C1 segment of cervical spinal cord (tissue), 14 donors: Measurements from ENCODE around the gene TBPL1.
A peak's percentile ranks its signal among the peaks of the same experiment; 100 is the strongest.

Experiments
- DNase-seq, 14 donors: peaks; one replicate each; lab custom pipeline; 2025; lab: John Stamatoyannopoulos, UW

Gene TBPL1

DNA sequence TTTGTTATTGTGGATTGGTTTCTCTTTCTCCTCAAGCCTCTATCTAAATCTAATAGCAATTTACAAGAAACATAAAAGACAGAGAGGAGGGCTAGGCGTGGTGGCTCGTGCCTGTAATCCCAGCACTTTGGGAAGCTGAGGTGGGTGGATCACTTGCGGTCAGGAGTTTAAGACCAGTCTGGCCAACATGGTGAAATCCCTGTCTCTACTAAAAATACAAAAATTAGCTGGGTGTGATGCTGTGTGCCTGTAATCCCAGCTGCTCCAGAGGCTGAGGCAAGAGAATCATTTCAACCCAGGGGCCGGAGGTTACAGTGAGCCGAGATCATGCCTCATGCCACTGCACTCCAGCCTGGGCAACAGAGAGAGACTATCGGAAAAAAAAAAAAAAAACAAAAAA is 52.8 kb downstream of the TBPL1 start:
- DNase-seq = no peak

DNA sequence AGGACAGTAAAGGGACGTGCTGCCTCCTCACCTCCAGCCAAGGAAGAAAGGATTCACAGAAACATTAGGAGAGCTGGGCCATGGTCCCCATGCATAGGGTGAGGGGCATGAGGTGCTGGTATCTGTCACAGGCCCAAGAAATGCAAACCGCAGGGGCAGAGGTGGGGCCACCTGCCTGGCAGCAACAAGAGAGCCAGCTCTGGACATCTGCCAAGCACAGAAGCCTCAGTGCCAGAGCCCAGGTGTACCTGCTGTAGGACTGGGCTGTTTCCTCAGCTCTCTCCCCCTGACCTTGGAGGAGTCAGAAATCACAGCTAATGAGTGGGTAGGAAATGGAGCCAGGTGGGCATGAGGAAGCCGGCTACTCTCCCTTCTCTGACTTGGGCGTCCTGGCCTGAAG is 54.1 kb downstream of the TBPL1 start:
- peak in 1 of 14 donors; percentile 50 for DNase-seq

DNA sequence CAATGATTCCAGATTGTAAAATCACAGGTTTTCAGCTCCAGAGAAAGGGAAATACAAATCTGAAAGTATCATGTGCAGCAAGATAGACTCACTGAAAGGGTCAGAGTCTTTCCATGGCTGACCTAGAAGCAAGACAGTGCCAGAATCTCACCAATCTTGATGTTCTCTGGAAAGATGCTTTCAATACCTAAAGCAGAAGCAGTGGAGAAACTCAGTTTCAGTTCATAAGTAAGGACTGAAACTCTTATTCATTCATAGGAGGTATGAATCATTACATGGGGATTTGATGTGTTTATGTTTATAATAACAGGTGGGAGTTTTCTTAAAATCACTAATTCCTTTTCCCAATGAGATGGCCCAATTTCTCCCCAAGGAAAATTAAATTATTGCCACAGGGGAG is 56.9 kb downstream of the TBPL1 start:
- DNase-seq = no peak

DNA sequence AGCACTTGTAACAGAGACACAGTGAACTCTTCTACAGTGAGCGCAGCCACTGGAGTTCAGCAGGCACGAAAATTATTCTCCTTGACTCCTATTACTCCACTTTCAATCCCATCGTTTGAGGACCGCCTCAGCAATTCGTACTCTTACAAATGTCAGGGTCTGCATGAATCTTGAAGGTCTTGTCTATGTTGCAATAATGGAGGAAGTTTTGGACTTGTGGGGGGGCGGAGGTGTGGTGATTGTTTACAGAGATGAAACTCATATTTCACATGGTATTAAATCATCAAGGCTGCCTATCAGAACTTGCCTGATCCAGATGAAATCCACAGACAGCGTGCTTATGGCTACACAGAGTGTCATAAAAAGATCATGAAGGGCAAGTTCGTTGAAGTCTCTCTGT is 57.4 kb downstream of the TBPL1 start:
- DNase-seq = no peak

DNA sequence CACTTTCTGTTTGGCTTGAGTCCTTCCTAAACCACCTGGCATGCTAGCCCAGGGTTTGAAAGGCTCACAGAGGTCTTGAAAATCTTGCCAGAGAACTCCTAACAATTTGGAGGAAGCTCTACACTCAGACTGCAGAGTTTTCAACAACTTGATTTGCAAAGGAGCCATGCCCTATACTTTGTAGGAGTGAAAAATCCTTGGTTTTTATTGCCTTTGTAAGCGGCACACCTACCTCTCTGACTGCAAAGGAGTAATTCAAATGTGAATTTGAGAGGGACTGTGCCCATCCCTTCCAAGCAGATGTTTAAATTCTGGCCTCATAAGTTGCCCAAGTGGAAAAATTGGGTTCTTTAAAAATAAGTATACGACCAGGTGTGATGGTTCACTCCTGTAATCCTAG is 58.0 kb downstream of the TBPL1 start:
- DNase-seq = peak in 1 of 14 donors; percentile 13

DNA sequence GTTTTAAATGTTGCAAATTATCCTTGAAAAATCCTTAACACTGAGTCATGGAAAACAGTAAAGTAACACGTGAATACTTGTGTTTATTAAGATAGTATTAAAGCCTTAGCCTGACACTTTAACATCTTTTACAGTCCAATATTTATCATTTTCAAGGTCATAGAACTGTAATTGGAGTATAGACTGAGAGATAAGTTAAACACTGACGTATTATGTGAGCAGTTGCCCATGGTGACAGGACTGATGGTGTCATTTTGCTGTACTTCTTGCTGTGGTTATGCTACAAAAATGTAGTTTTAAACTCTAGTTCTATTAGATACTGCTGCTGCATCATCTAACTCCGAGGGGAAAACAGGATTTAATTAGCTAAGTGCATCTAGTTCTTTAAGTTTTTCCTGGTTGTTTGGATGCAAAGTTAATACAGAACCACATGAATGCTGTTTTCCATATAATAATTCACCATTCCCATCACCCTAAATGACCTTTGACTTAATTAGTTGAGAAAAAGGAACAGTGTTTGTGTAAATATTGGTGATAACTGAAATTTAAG is 61.6 kb downstream of the TBPL1 start:
- DNase-seq = no peak

DNA sequence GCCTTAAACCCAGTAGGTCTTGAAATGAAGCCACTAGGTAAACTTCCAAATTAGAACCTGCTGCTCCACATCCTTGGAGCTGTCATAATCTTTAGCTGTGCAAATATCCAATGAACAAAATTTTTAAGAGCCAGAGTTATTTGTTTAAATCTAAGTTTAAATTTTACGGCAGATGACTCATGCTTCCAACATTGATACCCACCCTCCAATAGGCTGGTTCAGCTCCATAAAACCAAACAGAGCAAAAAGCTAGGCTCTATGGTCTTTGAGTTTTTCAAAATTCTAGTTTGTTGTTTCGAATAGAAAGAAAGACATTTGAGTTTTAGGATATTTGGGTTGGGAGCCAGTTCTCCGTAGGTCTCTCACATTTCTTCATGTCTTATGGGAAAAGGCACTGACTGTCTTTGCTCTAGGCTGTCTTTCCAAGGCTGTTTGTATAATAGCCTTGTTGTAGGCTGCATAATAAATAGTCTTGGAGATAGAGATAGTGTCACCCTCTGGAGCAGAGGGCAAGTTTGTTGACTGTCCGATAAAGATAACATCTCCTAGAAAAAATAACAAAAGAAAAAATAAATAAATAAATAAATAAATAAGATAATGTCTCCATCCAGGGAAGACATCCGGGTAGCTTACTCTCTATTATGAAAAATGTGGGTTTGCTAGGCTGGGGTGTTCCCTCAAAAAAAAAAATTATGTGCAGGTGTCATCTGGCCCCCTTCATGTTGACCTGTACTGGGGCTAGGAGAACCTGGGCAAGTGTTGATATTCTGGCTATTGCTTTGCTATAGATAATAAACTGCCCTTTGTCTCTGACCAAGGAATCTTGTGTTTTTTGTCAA is 62.9 kb downstream of the TBPL1 start:
- DNase-seq = no peak

DNA sequence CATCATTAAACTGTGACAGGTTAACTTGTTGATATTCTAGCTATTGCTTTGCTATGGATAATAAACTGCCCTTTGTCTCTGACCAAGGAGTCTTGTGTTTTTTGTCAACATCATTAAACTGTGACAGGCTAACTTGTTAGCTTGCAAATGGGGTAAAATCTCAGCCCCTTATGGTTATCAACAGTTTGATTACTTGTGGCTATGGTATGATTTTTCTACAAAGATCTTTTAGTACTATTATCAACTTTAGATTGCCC is 63.5 kb downstream of the TBPL1 start:
- no peak for DNase-seq

DNA sequence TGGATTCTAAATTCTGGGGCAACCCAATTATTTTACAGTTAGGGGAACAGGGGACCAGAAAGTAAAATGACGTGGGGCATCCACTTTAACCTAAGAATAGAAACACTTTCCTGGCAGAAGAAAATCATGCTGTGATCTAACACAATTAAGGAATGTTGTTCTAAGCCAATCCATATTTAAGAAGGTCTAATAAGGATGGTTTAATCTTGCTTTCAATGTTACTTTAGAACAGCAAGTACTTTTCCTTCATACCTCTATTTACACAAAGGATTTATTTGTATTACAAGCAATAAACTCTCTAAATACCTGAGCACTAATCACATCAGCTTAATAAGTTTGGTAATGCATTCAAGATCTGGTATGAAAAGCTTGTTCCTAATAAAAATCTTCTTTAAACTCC is 67.0 kb downstream of the TBPL1 start:
- DNase-seq = no peak

DNA sequence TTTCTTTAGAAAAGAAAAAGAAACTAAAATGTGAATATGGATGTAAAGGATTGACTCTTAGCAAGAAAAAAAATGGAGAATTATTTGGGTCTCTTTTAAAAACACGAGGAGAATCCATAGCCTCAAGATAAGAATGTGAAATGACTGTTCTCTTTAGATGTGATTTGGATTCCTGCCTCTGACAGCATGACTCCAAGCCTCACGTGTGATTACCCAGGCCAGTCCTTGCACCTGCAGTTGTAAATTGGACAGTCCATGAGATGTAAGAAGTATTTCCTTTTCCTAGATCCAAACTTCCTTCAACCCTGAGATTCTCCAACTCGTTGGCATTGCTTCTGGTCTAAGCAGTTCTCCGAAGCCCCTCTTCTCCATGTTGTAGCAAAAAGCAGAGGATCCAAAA is 67.5 kb downstream of the TBPL1 start:
- peak in 1 of 14 donors; percentile 48 for DNase-seq

DNA sequence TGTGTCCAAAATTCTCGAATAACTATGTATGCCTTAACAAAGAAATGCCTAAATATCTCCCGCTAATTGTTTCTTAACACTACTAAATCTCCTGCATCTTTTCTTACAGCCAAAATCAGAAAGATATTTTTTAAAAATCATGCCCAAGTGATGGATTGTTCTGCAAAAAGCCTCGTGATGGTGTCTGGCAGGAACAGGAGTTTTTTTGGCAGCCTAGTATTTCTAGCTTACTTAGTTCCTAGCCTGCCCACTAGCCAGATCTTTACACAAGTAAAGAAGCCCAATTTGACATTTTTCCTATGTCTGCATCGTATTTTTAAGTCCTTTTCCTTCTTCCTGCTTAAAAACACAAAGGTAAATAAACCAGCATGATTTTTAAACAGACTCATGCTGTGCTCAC is 67.9 kb downstream of the TBPL1 start:
- no peak for DNase-seq

DNA sequence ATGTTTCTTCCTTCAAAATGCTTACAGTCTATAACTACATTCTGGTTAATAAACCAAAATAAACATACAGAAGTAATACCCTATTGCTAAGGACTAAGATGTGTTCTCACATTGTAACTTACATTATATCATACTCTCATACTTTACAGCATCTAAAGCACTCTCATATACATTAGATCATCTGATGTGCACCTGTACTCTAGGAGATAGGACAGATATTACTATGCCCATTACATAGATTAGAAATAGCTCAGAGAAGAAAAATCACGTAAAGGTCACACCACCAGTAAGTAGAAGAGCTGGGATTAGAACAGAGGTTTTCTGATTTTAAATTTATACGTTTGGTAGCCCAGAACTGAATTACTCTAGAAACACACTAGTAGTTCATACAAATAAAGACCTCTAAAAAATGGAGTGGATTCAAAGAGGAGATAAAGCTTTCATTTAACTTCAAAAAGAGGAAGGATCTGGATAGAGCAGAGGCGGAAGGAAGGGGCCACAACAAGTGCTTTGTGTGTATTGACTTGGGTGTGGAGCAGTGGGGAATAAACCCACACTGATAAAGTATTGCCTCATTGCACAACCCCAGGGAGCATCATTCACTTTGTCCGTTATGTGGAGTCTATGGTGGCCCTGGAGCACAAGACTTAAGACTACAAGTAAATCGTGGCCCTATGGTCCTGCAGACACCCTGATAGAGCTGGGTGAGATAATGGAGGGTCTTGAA is 68.5 kb downstream of the TBPL1 start:
- no peak for DNase-seq

DNA sequence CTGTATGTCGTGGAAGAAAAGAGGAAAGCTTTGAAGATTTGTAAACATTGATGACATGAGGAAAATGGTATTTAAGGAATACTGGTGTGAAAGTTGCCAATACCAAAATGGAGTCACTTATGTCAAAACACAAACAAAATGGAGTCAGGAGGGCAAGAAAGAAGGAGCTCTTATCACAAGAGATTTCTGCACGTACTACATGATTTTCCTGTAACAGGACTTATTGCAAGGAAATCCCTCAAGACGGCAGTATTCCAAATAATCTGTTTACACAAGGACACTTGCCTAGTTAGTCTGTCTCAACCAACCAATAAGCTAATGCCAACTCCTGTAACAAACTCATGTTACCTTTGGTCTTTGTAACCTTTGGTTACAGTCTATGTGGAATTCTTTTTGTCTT is 69.6 kb downstream of the TBPL1 start:
- DNase-seq = no peak

DNA sequence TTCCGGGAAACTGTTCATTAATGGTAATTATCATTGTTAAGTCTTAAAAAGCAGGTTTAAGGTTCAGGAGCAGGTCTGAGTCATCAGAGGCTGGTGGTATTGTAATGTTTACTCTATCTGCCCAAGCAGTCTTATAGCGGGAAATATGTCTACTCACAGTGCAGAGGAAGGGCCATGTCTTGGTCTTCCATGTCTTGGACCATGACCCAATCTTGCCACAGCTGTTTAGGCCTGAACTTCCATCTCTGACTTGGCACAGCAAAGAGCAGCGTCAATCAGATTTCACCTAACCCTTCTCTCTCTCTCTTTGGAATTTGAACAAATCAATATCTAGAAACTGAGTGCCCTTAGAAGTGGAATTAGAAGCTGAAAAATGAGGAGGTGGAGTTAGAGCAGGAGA is 73.6 kb downstream of the TBPL1 start:
- DNase-seq = no peak

DNA sequence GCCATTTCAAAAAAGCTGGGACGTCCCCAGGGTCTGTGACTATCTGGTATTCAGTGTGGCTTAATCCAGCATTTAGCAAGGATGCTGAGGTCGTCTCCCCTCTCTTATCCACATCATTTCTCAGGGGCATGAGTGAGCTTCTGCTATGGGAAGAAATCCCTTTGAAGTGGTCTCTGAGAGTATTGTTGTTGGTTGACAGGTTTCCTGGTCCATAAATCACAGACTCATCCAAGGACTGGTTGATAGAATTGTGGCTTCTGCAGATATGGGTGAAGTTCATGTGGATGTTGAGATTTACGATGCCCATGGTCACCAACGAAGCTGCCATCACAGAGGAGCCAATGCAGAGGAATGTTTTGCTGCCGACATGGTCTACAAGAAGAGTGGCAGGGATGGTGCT is 75.4 kb downstream of the TBPL1 start:
- no peak for DNase-seq

DNA sequence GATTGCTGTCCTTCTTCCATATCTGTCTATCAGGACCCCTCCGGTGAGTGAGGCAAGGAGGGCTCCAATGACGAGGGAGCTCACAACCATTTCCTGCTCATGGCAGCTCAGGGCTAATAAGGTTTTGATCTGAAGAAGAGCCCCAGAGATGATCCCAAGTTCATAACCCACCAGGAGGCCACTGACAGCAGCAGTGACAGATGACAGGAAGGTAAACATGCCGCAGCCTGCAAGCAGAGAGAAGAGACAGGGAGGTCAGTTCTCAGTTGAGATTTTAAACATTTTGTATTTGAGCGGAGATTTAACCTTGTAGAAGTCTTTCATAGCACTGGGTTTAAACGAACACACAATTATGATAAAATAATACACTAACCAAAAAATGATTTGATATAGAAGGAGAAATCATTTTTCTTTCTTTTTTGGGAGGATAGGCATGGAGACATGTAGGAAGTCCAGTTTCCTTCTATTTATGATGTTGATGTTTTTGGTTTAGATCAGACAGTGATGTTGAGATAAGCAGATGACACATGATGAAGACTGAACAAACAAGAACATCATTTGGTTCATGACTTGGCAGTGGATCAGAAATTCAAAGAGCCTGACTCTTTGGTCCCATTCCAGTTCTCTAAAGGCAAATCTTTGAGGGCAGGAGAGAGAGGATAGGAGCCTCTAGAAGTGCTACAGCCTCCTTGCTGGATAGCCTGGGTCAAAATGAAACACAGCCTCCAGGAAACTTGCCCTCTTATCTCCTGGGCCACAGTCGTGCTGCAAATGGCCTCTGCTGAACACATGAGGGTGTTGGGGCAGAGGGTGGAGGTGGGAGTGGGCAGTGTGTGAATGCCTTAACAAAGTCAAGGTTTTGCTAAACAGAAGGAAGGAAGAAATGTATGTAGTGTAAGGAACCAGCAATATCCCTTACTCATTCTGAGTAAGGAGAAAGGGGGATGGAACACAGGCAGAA is 76.8 kb downstream of the TBPL1 start:
- DNase-seq = no peak

DNA sequence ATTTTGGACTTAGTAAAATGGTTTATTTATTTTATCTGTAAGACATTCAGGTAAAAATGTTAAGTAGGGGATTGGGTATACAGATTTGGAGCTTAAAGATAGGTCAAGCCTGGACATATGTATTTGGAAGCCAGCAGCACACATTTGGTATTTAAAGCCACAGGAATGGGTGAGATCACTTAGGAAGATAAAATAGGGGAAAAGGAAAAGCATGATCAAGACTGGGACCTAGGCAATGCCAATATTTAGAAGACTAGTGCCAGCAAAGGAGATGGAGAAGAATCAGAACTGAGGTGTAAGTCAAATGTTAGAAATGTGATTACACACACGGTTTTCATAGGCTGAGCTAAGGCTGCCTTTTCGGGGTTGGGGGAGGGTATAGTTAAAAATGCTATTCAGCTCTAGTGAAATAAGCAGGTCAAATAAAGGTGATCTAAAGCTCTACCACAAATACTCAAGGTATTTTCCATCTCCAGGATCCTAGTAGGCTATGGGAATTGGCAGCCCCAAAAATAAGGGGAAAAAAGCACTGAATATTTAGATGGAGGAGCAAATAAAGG is 78.8 kb downstream of the TBPL1 start:
- DNase-seq = no peak

DNA sequence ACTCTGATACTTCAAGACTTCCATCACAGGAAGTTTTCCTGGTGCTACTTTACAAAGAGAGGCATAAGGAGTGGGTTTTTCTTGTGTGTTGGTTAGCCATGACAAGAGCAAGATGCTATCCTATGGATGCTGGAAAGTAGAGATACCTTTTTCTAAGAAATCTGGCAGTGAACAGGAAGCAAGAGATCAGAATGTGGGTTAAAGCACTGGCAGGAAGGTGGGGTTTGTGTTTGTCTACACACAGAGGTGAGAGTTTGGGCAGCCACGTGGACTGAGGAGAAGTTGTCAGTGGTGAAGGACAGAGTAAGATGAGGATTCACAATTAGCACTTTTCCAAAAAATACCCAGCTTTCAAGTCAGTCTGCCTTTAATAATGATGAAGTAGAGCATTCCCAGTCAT is 81.5 kb downstream of the TBPL1 start:
- DNase-seq = no peak

DNA sequence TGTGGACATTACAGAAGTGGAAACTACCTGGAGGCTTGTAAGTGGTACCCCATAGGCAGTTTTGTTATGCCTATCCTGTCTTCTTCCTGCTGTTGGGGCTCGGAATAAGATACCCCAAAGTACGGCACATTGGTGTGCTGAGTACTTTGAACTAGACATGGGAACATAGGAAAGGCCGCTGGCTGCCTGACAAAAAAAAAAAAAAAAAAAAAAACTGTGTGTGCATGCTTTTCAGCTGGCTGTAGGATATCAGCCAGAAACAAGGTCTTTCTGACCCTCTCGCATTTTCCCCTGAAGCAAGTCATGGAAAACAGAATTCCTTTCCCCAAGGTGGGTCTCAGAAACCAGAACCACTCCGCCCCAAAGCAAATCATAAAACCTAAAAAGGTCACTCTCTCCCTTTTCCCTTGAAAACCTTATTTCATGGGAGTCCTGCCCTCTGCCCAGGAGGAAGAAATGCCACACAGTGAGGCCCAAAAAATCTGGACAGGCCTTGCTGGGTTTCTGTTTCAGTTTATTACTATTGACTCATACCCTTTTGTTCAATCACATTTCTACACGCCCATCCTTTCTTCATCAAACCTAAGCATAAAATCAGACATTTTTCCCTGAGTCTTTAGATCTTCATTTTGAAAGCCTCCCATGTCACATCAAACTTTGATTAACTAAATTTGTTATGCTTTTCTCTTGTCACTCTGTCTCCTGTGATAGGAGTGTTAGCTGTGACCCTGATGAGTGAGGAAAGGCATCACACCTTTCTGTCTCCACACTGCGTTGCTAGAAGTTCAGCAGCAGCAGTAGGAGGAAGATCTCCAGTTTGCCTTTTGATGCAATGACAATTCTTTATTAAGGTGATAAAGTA is 82.2 kb downstream of the TBPL1 start:
- no peak for DNase-seq

DNA sequence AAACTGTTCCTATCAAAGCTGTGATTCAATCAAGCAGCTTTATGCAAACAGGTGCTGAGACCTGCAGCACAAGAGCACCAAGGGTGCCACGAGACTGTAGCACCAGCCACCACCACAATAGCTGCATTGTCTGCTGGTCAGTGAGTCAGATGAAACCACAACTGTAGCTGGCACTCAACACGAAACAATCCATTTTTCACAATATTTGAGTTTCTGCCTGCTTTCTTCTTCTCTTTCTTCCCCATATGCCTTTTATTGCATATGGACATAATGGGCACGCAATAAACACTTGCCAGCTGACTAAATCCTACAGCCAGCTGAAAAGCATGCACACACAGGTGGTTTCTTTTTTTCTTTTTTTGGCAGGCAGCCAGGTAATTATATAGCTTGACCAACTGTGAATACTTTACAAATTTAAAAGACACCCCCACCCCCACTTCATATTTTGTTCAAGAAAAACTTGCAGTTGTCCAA is 82.8 kb downstream of the TBPL1 start:
- DNase-seq = peak in 5 of 14 donors; percentile 10 to 48 (median 20)

DNA sequence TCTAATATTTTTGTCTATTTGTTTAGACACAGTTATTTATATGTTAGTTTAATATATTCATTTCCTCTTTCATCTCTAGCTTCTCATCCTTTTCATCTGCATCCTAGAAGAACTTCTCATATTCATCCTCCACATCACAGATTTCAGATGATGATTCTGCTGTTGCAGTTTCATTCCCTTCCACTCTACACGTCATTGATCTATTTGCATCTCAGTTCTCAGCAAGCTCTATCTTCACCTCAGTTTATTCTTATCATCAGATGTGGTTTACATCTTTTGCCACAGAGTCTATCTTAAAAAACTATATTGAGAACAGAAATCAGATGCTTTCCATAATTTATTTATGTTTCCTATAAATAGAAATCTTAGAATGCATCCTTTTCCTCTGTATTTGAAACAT is 86.1 kb downstream of the TBPL1 start:
- no peak for DNase-seq
